GM19438 (cell line): Measurements from ENCODE around the gene HS6ST3.
"Not testable (repeated sequence)": the region's sequence is repeated elsewhere in the genome, so short reads cannot be mapped to it uniquely, and the experiment has no call there.

Source experiments
- ATAC-seq: cut with Tn5 transposase; IDR thresholded peaks from one replicate; pipeline ENCODE4 v1.9.1; 2021; ENCODE audit warnings: low read depth; ENCODE audit not compliant: unreplicated experiment

The HS6ST3 gene

DNA sequence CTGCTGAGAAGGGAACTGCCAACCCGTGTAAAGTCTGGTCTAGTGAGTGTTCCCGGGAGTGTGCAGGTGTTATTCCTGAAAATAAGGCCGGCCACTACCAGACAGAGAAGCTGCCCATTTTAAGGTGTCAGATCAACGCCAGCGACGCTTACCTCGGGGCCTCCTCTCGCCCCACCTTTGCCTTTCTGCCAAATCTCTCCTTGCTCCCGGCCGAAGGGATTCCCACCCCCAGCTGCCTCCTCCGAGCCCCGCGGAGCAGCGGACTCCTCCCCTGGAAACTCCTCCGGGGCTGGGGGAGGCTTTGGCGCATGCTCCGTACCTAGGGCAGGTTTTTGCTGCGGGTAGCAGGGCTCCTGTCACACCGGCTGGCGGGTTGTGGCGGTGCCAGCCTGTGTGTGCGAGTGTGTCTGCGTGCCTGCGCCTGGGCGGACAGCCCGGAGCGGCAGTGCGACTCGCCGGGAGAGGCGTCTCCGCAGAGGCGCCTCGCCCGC lies at the start of gene HS6ST3:
Gene HS6ST3, plus strand, starts transcription at position 359 of the 491 bp plus-strand sequence.
- peak; percentile 33 for ATAC-seq

DNA sequence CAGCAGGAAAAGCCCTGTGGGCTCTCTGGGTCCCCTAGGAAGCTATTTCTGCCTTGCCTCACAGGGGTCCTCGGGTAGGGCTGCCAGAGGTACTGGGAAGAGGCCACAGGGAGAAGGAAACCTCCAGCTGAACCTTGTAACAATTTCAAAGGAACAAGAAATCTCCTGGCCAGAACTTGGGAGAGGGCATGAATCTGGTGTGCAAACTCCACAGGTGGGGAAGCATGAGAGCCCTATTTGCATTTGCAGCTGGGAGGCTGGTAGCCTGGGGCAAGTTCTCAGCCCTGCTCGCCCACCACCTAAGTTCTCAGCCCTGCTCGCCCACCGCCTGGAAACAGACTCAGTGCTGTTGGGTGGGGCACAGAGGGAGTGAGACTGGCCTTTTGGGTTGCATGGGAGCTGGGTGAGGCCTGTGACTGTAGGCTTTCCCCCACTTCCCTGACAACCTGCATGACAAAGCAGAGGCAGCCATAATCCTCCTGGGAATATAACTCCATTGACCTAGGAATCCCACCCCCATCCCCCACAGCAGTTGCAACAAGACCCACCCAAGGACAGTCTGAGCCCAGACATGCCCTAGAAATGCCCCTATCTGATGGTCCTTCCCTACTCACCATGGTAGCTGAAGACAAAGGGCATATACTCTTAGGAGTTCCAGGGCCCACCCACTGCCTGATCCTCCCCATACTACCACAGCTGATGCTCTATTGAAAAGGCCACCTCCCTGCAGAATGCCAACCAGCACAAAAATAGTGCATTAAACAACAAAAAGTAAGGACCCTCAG lies 48.4 kb upstream of the HS6ST3 start:
- no peak for ATAC-seq

DNA sequence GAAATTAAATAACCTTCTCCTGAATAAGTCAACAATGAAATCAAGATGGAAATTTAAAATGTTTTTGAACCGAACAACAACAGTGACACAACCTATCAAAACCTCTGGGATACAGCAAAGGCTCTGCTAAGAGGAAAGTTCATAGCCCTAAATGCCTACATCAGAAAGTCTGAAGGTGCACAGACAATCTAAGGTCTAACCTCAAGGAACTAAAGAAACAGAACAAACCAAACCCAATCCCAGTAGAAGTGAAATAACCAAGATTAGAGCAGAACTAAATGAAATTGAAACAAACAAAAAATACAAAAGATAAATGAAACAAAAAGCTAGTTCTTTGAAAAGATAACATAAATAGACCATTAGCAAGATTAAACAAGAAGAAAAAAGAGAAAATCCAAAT lies 45.7 kb upstream of the HS6ST3 start:
- ATAC-seq: no peak

DNA sequence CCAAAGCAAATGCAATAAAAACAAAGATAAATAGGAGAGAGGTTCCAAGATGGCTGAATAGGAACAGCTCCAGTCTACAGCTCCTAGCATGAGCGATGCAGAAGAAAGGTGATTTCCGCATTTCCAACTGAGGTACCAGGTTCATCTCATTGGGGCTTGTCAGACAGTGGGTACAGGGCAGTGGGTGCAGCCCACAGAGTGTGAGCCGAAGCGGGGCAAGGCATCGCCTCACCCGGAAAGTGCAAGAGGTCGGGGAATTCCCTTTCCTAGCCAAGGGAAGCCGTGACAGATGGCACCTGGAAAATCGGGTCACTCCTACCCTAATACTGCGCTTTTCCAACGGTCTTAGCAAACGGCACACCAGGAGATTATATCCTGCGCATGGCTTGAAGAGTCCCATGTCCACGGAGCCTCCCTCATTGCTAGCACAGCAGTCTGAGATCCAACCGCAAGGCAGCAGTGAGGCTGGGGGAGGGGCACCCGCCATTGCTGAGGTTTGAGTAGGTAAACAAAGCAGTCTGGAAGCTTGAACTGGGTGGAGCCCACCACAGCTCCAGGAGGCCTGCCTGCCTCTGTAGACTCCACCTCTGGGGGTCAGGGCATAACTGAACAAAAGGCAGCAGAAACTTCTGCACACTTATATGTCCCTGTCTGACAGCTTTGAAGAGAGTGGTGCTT lies 43.3 kb upstream of the HS6ST3 start:
- not testable (repeated sequence) for ATAC-seq

DNA sequence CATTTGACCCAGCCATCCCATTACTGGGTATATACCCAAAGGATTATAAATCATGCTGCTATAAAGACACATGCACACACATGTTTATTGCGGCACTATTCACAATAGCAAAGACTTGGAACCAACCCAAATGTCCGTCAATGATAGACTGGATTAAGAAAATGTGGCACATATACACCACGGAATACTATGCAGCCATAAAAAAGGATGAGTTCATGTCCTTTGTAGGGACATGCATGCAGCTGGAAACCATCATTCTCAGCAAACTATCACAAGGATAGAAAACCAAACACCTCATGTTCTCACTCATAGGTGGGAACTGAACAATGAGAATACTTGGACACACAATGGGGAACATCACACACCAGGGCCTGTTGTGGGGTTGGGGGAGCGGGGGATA lies 39.0 kb upstream of the HS6ST3 start:
- ATAC-seq: not testable (repeated sequence)

DNA sequence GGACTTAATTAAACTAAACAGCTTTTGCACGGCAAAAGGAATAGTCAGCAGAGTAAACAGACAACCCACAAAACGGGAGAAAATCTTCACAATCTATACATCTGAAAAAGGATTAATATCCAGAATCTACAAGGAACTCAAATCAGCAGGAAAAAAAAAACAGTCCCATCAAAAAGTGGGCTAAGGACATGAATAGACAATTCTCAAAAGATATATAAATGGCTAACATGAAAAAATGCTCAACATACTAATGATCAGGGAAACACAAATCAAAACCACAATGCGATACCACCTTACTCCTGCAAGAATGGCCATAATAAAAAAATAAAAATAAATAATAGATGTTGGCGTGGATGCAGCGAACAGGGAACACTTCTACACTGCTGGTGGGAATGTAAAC lies 38.4 kb upstream of the HS6ST3 start:
- not testable (repeated sequence) for ATAC-seq

DNA sequence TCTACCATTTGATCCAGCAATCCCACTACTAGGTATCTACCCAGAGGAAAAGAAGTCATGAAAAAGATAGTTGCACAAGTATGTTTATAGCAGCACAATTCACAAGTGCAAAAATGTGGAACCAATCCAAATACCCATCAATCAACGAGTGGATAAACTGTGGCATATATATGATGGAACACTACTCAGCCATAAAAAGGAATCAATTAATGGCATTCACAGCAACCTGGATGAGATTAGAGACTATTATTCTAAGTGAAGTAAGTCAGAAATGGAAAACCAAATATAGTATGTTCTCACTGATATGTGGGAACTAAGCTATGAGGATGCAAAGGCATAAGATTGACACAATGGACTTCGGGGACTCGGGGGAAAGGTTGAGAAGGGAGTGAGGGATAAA lies 38.0 kb upstream of the HS6ST3 start:
- not testable (repeated sequence) for ATAC-seq

DNA sequence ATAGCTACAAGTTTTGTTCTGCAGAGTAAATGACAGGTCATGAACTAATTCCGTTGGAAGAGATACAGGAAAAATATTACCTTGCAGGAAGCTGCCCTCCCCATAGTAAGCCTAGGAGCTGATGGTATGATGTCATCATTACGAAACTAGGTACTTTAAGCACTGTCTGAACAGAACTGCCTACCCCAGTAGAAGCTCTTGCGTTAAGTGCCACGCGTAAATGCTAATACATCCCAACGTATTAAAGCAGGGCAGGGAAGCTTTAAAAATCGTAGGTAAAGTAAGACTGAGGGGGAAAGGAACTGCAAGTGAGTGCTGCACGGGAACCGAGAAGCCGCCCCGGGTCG lies 37.3 kb upstream of the HS6ST3 start:
- ATAC-seq: peak; percentile 52

DNA sequence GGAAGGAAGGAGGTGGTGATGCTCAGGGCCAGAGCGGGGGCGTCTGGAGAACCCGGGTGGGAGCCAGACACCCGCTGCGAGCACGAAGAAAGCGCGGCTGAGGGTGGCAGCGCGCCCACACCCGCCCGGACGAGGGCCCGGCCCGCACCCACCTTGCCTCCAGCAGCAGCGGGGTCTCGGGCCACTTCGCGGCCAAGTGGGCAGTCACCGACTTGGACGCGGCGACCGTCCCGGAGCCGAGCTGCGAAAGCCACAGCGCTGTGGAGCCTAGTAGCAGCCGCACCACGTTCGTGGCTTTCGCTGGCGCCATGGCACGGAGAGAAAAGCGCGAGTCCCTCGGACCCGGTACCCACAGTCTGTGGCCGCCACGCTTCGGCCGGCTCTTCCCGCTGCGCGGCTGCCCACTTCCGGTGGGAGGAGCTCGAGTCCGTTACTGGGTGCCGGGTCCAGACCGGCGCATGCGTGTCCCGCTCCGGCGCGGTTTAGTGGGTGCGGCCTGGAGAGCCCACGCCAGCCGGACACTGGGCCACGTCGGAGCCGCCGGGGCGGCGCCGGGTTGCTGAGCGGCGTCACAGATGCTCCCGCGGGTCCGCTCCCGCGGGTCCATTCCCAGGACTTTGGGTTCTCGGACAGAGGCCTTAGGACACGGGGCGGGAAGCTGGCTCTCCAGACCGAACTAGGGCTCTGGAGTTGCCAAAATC lies 36.8 kb upstream of the HS6ST3 start, which contains the start of gene UGGT2:
Gene UGGT2, minus strand, starts transcription at position 399 of the 701 bp plus-strand sequence. Its CDS starts 89 bp downstream, at position 310.
- ATAC-seq: peak; percentile 97

DNA sequence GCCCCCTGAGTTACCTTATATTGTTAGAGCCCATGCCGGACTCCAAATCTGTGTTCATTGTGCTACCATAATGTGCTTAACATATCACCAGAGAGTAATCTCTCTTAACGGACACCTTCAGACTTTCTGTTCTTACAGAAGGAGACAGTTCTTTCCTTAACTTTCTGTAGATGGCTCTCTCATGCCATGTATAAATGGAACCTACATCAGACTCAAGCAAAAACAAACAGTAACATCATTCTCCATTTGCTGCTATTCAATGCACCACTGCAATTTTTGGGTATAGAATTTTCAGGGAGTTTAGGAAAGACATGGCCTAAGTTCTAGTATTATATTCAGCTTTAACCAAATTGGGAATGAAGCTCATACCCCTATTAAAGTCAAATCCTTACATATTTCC lies 24.1 kb upstream of the HS6ST3 start:
- no peak for ATAC-seq

DNA sequence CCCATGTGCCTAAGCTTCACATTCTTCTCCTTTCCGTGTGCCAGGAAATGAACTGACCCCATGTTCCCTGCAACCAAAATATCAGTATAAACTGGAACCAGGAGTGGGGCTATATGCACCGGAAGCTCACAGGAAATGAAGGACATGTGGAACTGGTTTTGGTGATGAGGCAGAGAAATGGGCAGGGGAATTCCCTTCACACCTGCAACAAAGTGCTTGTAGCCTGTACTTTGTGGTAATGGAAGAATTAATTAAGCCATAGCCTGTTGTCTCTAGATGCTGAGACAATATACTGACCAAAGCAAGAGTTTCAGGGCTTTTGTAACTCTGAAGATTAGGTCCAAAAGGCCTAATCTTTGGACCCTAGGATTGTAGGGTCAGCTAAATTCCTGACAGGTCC lies 21.2 kb upstream of the HS6ST3 start:
- ATAC-seq: no peak

DNA sequence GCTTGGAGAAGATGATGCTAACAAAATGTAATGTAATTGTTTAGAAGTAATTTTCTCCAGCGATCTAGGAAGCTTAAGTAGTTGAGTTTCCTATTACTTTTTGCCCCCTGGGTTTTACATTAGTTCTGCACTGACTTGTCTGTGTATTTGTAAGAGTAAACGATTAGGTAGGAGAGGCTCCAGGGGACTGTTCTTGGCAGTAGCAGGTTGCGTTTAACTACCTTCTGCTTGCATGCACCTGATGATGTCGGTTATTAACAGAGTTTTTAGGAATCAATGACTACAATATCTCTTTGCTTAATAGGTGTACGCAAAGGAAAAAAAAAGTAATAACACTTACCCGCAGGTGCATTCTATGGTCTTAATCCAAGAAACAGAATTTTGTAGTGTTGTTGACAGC lies 18.4 kb upstream of the HS6ST3 start:
- ATAC-seq: no peak

DNA sequence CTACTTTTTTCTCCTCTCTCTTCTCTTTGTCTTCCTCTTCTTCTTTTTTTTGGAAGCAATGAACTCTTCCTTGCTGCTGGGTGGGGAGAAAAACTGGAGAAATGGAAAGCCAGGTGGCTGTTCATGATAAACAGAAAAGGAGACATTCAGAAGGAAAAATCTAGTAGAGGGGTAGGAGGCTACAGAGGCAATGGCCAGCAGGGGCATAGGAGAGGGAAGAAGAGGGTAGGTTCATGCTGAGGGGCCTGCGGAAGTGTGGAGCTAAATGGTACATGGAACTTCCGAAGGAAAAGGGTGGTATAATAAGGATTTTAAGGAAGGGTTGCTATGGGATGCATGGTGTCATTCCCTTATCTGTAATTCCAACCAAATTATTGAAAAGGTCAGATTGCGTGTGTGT lies 17.5 kb upstream of the HS6ST3 start:
- ATAC-seq: no peak

DNA sequence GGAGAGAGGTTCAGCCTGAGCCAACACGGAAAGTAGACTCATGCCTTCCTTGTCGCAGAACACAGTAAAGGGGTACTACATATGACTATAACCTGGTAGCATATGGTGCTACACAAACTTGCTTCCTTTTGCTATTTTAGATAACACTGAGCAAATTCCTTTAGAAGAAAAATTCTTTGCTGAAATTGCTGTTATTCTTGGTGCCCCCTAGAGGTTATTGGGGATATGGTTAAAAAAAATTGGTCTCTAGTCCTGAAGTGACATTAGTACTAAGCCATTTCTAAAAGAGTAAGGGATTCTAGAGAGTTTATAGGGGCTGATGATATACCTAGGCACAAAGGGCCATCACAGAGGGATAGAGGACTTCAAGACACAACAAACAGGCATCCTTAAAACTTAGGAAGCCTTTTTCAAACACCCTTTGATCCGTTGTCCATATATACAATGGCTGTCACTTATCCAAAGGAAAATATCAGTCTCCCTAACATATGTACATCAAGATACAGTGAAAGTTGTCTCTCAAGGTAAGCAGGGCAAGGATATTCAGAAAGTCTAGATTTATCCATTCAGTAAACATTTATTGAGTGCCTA lies 13.9 kb upstream of the HS6ST3 start:
- no peak for ATAC-seq

DNA sequence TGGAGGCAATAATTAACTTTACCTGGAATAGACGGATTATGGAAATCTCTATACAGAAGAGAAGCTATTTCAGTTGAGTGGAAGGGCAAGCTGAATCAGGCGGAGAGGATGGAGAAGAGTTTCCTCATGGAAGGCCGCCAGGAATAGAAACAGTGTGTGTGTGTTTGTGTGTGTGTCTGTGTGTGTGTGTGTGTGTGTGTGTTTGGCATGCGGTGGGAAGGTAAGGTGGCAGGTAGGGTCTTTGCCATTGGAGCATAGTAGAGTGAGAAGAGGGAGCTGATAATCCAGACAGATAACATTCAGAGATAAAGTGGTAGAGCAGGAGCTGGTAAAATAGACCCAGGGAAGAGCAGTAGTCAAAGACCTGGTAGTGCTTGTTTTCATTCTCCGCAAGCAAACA lies 9.2 kb upstream of the HS6ST3 start:
- ATAC-seq: no peak

DNA sequence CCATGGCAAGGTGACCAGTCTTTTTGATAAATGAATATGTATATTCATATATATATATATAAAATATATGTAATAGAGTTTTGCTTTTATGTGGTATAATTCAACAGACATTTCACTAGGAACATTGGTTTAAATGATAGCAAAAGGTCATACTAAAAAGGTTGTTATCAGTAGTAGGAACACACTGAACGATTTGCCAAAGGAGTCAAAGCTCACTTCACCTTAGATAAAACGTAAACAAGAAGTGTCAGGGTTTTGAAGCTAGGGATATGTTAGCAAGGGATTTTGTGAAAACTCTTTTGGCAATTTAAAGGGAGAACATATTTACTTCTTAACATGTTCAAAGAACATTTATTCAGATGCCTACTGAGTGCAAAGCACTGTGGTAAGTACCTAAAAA lies 8.0 kb upstream of the HS6ST3 start:
- ATAC-seq: no peak

DNA sequence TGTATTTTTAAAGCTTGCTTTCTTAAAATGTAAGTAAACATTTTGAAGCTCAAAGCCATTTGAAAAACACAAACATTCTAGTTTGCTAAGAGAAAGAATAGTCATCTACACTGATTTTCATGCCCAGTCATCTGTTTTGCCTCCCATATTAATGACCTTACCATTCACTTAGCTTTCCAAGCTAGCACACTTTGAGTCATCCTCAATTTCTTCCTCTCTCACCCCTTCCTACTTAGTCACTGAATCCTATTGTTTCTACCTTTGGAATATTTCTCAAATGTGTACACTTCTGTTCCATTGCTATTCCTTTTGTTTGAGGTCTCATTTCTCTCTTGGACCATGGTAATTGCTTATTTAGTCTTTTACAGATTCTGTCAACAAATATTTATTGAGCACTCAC lies 7.3 kb upstream of the HS6ST3 start:
- ATAC-seq: no peak

DNA sequence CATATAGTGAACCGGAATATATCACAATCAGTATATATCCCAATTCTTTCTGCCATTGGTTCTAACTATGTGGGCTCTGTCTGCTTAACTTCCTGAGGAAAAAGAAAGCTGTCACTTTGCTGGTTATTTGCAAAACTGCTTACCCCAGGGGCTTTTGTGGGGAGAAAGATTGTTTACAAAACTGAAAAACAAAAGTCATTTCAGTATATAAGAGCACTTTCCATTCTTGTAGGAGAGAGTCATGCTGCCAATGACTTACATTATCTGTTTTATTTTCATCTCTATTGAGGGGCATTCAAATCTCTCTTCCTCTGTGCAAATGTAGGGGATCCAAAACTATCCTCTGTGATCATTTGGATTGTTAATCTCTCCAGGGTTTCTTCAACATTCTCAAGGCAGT lies 3.2 kb upstream of the HS6ST3 start:
- ATAC-seq: no peak

DNA sequence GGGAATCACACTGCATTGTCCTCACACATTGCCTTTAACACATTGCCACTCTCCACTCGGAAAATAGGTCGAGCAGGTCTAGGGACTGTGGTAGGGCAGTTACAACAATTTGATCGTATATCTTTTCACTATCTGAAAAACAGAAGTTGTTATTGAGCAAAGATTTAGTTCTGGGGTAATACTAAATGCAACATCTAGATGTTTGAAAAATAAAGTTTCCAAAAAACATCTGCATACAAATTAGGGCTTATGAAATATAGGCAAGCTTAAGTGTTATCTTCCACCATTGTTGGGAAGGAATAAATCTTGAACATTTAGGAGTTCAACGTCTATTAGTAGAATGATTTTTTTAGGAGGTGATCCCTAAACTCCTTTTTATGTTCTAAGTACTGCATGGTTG lies 768 bp upstream of the HS6ST3 start:
- ATAC-seq: no peak

DNA sequence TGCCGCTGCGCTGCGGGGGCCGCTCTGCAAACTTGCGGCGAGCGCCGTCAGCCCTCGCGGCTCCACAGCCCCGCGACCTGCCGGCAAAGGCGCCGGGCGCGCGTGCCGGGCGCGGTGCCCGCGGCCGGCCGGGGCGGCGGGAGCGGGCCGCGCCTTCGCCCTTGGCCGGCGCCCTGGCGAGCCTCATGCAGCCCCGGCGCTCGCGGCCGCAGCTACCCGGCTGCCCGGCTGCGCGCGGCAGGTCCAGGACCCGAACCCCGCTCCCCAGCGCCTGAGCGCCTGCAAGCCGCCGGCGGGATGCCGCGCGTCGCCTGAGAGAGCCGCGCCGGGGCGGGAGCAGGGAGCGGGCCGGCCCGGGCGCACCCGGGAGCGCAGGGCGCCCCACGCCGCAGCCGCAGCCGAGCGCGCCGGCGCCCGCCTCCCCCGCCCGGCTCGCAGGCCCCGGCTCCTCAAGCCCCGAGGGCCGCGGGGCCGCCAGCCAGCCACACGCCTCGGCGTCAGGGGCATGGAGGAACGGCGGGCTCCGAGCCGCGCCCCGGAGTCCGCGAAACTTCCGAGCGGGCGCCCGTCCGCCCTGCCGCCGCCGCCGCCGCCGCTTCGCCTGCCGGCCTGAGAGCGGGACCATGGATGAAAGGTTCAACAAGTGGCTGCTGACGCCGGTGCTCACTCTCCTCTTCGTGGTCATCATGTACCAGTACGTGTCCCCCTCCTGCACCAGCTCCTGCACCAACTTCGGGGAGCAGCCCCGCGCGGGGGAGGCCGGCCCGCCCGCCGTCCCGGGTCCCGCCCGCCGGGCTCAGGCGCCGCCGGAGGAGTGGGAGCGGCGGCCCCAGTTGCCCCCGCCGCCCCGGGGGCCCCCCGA lies 564 bp downstream of the HS6ST3 start:
- peak; percentile 38 for ATAC-seq
